ENCODE data around the gene AK5.

Gene AK5

DNA sequence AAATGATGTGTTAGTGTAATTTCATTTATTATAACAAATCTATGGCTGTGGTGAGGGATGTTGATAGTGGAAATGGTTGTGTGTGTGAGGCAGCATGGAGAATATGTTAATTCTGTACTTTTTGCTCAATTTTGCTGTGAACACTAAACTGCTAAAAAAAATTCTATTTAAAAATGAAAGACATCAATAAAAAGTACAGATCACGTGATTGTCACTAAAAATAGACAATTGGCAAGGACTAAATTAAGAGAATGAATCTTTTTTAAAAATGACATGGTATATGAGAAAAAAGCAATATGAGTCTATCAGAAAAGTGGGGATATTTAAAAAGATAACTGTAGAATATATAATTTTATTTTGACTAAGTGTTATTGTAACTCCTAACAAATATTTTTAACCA is 46.9 kb upstream of the AK5 start:
- Histone ChIP-seq H3K36me3 (ENCODE audit: insufficient read depth, low read length) (no peaks in the 10 kb centered on the region), H2AFZ (ENCODE audit: low read length) (no peak overlapping the region), H3K4me2 (ENCODE audit: low read depth, low read length, poor library complexity, severe bottlenecking) (no peak overlapping the region), H3F3A (ENCODE audit: low read depth) (no peaks in the 10 kb centered on the region), H3K9ac (ENCODE audit: low read depth, low read length, poor library complexity, severe bottlenecking) (no peak overlapping the region), H3K4me3 (ENCODE audit: low read length, poor library complexity, severe bottlenecking) (no peak overlapping the region), H3K79me2 (ENCODE audit: insufficient read depth, low read length) (no peaks in the 10 kb centered on the region), H3K9me2 (replicated peaks; ENCODE audit: low read depth, low read length) (no peaks in the 10 kb centered on the region), H3K9me3 (ENCODE audit: insufficient read depth, low read depth, low read length) (no peaks in the 10 kb centered on the region), H3K27me3 (ENCODE audit: insufficient read depth, low read length, poor library complexity, severe bottlenecking) (no peaks in the 10 kb centered on the region), H3K4me1 (ENCODE audit: insufficient read depth, low read length, poor library complexity, severe bottlenecking) (no peaks in the 10 kb centered on the region), H4K20me1 (ENCODE audit: insufficient read depth, low read length, poor library complexity, severe bottlenecking) (no peaks in the 10 kb centered on the region)
- TF ChIP-seq, protein P1, sequence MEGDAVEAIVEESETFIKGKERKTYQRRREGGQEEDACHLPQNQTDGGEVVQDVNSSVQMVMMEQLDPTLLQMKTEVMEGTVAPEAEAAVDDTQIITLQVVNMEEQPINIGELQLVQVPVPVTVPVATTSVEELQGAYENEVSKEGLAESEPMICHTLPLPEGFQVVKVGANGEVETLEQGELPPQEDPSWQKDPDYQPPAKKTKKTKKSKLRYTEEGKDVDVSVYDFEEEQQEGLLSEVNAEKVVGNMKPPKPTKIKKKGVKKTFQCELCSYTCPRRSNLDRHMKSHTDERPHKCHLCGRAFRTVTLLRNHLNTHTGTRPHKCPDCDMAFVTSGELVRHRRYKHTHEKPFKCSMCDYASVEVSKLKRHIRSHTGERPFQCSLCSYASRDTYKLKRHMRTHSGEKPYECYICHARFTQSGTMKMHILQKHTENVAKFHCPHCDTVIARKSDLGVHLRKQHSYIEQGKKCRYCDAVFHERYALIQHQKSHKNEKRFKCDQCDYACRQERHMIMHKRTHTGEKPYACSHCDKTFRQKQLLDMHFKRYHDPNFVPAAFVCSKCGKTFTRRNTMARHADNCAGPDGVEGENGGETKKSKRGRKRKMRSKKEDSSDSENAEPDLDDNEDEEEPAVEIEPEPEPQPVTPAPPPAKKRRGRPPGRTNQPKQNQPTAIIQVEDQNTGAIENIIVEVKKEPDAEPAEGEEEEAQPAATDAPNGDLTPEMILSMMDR (conservative IDR thresholded peaks at IDR 0.05; ENCODE audit: low read length), result no peak
- TF ChIP-seq EZH2phosphoT487 (IDR thresholded peaks at IDR 0.05; ENCODE audit: borderline replicate concordance), result no peak

DNA sequence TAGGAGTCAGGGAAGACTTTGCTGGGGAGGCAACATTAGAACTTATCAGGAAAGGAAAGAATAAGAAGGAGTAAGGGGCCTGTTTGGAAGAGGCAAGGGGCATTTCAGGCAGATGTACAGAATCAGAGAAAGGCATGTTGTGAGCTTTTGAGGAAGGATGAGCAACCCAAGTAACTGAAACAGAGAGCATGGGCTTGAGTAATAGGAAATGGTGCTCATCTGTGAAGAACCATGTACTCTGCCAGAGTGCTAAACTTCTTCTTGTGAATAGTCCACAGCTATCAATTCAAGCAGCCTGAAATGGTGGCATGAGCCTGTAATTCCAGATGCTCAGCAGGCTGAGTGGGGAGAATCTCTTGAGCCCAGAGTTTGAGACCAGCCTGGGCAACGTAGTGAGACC is 43.4 kb upstream of the AK5 start:
- Histone ChIP-seq H3K27me3 (ENCODE audit: insufficient read depth, low read length, poor library complexity, severe bottlenecking) (no peaks in the 10 kb centered on the region), H3K4me1 (ENCODE audit: insufficient read depth, low read length, poor library complexity, severe bottlenecking) (no peaks in the 10 kb centered on the region), H4K20me1 (ENCODE audit: insufficient read depth, low read length, poor library complexity, severe bottlenecking) (no peaks in the 10 kb centered on the region), H3F3A (ENCODE audit: low read depth) (no peaks in the 10 kb centered on the region), H2AFZ (ENCODE audit: low read length) (no peak overlapping the region), H3K4me3 (ENCODE audit: low read length, poor library complexity, severe bottlenecking) (no peak overlapping the region), H3K9ac (ENCODE audit: low read depth, low read length, poor library complexity, severe bottlenecking) (no peak overlapping the region), H3K9me2 (replicated peaks; ENCODE audit: low read depth, low read length) (no peaks in the 10 kb centered on the region), H3K4me2 (ENCODE audit: low read depth, low read length, poor library complexity, severe bottlenecking) (no peak overlapping the region), H3K9me3 (ENCODE audit: insufficient read depth, low read depth, low read length) (no peaks in the 10 kb centered on the region), H3K36me3 (ENCODE audit: insufficient read depth, low read length) (no peaks in the 10 kb centered on the region), H3K79me2 (ENCODE audit: insufficient read depth, low read length) (no peaks in the 10 kb centered on the region)
- TF ChIP-seq EZH2phosphoT487 (IDR thresholded peaks at IDR 0.05; ENCODE audit: borderline replicate concordance), result no peak
- TF ChIP-seq, protein P1 (conservative IDR thresholded peaks at IDR 0.05; ENCODE audit: low read length), result no peak

DNA sequence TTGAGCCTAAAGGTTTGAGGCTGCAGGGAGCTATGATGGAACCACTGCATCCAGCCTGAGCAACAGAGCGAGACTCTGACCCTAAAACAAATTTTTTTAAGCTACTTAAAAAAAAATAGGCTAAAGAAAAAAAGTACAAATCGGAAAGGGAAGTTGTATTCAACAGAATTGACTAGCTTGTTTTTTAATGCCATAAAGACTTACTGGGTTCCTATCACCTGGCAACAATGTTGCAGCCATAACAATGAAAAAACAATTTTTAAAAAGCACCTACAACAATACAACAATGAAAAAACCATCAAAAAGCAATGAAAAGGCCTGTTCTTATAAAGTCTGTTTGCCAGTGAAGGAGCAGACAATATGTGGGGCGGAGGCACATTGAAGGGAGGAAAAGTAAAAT is 42.5 kb upstream of the AK5 start:
- Histone ChIP-seq H3K4me3 (ENCODE audit: low read length, poor library complexity, severe bottlenecking) (no peak overlapping the region), H3K9me2 (replicated peaks; ENCODE audit: low read depth, low read length) (no peaks in the 10 kb centered on the region), H3K9me3 (ENCODE audit: insufficient read depth, low read depth, low read length) (no peaks in the 10 kb centered on the region), H2AFZ (ENCODE audit: low read length) (no peak overlapping the region), H3K27me3 (ENCODE audit: insufficient read depth, low read length, poor library complexity, severe bottlenecking) (no peaks in the 10 kb centered on the region), H3K4me2 (ENCODE audit: low read depth, low read length, poor library complexity, severe bottlenecking) (no peak overlapping the region), H3F3A (ENCODE audit: low read depth) (no peaks in the 10 kb centered on the region), H3K36me3 (ENCODE audit: insufficient read depth, low read length) (no peaks in the 10 kb centered on the region), H3K4me1 (ENCODE audit: insufficient read depth, low read length, poor library complexity, severe bottlenecking) (no peaks in the 10 kb centered on the region), H4K20me1 (ENCODE audit: insufficient read depth, low read length, poor library complexity, severe bottlenecking) (no peaks in the 10 kb centered on the region), H3K9ac (ENCODE audit: low read depth, low read length, poor library complexity, severe bottlenecking) (no peak overlapping the region), H3K79me2 (ENCODE audit: insufficient read depth, low read length) (no peaks in the 10 kb centered on the region)
- TF ChIP-seq, protein P1 (conservative IDR thresholded peaks at IDR 0.05; ENCODE audit: low read length), result no peak
- TF ChIP-seq EZH2phosphoT487 (IDR thresholded peaks at IDR 0.05; ENCODE audit: borderline replicate concordance), result no peak

Data from Loucy (cell line).